Anterior cingulate cortex (tissue), 58 donors: ENCODE measurements around the gene PCCB.

Source experiments
- DNase-seq, 58 donors: peaks; one replicate each; lab custom pipeline; 2025; lab: John Stamatoyannopoulos, UW

Gene PCCB

DNA sequence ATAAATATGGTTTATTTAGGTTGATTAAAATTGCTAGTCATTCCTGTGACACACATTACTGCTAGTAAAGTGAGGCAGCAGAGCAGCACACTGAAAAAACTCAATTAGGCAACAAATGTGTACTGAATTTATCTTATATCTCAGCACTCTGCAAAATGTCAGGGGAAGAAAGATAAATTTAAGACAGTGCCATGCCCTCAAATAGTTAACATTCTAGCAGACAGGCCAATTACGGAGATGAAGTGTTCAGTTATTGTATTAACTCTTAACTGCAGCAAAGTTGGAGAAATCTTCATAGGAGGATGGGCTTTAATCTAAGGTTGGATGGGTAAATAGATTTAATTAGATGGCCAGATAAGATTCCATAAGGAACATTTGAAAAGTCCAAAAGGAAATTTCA is 127.9 kb downstream of the PCCB start:
- DNase-seq, result no peak
